ENCODE measurements around the gene KRR1.
"Not testable (repeated sequence)": the region's sequence is repeated elsewhere in the genome, so short reads cannot be mapped to it uniquely, and the experiment has no call there.

Gene KRR1

DNA sequence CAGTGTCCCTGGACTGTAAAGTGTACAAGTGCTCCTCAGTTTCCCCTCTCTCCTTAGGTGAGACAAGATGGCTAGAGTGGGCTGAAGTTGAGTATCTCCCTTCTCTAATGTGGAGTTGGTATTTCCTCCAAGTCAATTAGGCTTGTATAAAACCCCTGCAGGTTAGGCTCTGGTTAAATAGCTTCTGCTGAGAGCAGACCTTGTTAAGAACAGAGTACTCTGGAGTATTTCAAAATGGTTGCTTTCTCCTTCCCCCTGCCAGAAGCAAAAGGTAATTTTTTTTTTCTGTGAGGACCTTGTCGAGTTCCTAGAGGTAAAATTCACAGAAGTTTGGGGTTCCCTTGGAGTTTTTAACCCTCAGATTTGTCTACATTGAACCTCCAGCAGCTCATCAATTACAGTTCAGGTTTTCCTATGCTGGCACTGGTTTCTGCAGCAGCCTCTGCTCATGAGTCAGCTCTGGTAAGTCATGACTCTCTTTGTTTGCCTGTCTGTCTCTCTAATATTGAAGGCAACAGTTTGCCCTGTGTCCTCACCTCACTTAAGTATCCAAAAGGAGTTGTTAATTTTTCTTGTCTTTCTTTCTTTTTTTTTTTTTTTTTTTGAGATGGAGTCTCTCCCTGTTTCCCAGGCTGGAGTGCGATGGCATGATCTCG lies 58.6 kb downstream of the KRR1 start:
- no peak for DNase-seq
- peaks cover 3% of the 10 kb centered on the region for H3K36me3 Mint-ChIP-seq (ENCODE audit: insufficient read depth)
- H3K27ac Mint-ChIP-seq: no peak overlapping the region
- no peak for ATAC-seq (replicated peaks)
- no peak overlapping the region for H3K4me3 Mint-ChIP-seq
- no peaks in the 10 kb centered on the region for H3K27me3 Mint-ChIP-seq
- H3K4me1 Mint-ChIP-seq (ENCODE audit: low read depth in 2 of 2): peaks cover 20 to 23% of the 10 kb centered on the region in 2 donors
- H3K9me3 Mint-ChIP-seq: peaks cover 2 to 3% of the 10 kb centered on the region in 2 donors

DNA sequence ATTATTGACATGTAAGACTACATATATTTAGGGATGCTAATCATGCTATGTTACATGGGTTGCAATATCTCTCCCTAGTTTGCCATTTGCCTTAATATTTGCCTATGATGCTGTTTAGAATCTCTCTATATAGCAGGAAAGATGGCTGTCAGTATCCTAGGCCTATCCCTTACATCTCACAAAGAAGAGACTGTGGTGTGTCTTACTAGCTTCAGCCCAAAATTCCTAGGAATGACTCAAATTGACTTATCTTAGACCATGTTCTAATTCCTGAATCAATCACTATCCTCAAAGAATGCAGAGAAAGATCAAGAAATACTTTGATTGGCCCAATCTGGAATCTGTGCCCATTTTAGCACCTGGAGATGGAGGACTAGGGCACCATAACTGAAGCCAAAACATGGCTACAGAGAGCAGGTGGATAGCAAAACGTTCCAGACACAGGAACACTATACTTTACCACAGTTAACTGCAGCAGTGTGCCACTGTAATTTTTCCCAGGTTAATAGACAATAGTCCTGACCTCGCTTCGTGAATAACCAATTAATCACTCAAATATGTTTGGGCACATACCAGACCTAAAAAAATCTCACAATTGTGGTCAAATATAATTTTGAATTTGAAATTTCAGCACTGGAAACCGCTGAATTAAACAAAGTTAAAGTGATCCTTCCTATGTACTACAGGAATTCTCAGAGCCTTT lies 63.6 kb downstream of the KRR1 start:
- Mint-ChIP-seq H3K4me1 (ENCODE audit: low read depth in 2 of 2) (no peaks in the 10 kb centered on the region), H3K9me3 (no peaks in the 10 kb centered on the region), H3K27ac (no peak overlapping the region), H3K4me3 (no peak overlapping the region), H3K36me3 (ENCODE audit: insufficient read depth) (no peaks in the 10 kb centered on the region), H3K27me3 (peaks cover 0 to 7% of the 10 kb centered on the region in 2 donors)
- DNase-seq (no peak), ATAC-seq (replicated peaks) (no peak)

DNA sequence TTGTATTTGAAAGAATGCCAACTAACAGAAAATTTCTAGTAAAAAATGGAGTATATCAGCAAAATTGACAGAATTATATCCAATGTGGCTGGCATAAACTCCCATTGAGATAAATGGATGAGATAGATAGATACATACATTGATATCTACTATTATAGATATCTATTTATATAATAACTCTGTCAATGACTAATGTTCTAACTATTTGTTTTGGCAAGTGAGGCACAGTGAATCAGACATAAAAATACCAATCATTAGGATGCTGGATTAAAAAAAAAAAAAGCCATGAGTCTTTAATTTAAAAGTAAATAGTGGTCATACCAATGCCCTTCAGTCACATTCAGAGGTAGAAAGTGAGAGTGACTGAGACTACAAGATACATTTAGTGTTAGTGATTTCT lies 64.6 kb downstream of the KRR1 start:
- ATAC-seq (replicated peaks) (no peak), DNase-seq (no peak)
- Mint-ChIP-seq H3K4me1 (ENCODE audit: low read depth in 2 of 2) (no peaks in the 10 kb centered on the region), H3K36me3 (ENCODE audit: insufficient read depth) (no peaks in the 10 kb centered on the region), H3K27me3 (peaks cover 0 to 16% of the 10 kb centered on the region in 2 donors), H3K27ac (no peak overlapping the region), H3K9me3 (no peaks in the 10 kb centered on the region), H3K4me3 (no peak overlapping the region)

DNA sequence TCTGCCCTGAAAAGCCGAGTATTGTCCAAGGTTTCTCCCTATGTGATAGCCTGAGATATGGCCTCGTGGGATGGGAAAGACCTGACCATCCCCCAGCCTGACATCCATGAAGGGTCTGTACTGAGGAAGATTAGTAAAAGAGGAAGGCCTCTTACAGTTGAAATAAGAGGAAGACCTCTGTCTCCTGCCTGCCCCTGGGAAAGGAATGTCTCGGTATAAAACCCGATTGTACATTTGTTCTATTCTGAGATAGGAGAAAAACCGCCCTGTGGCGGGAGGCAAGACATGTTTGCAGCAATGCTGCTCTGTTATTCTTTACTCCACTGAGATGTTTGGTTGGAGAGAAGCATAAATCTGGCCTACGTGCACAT lies 66.3 kb downstream of the KRR1 start:
- not testable (repeated sequence) for H3K4me1 Mint-ChIP-seq (ENCODE audit: low read depth in 2 of 2); ATAC-seq (replicated peaks); DNase-seq; H3K27ac Mint-ChIP-seq; H3K36me3 Mint-ChIP-seq (ENCODE audit: insufficient read depth); H3K9me3 Mint-ChIP-seq; H3K4me3 Mint-ChIP-seq
- H3K27me3 Mint-ChIP-seq: peaks cover 8 to 29% of the 10 kb centered on the region in 2 donors

DNA sequence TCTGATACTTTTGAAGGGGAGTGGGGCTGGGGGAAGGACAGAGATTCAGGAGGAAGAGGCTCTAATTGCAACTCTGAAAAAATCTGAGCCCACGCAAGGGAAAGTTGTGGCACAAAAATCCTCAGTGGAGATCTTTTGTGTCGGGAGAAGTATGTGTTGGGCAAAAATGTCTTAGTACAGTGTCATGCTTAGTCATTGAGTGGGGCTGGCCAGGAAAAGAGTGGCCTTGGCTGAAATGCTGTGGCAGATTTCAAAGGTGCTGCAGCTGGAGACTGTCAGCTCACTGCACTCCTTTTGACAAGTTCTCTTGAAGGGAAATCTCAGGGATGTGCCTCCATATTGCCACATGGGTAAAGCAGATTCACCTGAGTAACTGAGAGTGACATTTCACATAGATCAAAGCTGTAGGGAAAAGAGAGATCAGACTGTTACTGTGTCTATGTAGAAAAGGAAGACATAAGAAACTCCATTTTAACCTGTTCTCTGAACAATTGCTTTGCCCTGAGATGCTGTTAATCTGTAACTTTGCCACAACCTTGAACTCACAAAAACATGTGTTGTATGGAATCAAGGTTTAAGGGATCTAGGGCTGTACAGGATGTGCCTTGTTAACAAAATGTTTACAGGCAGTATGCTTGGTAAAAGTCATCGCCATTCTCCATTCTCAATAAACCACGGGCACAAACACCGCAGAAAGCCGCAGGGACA lies 66.8 kb downstream of the KRR1 start:
- Mint-ChIP-seq H3K9me3 (no peaks in the 10 kb centered on the region), H3K36me3 (ENCODE audit: insufficient read depth) (no peaks in the 10 kb centered on the region), H3K4me3 (no peak overlapping the region), H3K27ac (no peak overlapping the region), H3K4me1 (ENCODE audit: low read depth in 2 of 2) (no peaks in the 10 kb centered on the region), H3K27me3 (peaks cover 8 to 29% of the 10 kb centered on the region in 2 donors)
- DNase-seq (no peak), ATAC-seq (replicated peaks) (no peak)

DNA sequence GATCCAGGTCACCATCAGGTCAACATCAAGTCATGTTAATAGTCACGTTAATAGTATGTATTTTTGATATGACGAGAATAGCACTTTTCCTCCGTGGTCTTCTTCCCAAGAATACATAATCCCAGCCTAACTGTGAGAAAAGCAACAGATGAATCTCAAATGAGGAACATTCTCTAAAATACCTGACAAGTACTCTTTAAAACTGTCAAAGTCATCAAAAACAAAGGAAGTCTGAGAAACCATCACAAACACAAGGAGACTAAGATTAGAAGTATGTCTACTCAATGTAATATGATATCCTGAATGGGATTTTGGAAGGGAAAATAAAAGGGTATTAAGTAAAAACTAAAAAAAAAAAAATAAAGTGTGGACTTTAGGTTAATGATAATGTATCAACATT lies 67.7 kb downstream of the KRR1 start:
- Mint-ChIP-seq H3K9me3 (no peaks in the 10 kb centered on the region), H3K27me3 (peaks cover 8 to 29% of the 10 kb centered on the region in 2 donors), H3K27ac (no peak overlapping the region), H3K4me1 (ENCODE audit: low read depth in 2 of 2) (no peaks in the 10 kb centered on the region), H3K36me3 (ENCODE audit: insufficient read depth) (no peaks in the 10 kb centered on the region), H3K4me3 (no peak overlapping the region)
- DNase-seq (no peak), ATAC-seq (replicated peaks) (no peak)

DNA sequence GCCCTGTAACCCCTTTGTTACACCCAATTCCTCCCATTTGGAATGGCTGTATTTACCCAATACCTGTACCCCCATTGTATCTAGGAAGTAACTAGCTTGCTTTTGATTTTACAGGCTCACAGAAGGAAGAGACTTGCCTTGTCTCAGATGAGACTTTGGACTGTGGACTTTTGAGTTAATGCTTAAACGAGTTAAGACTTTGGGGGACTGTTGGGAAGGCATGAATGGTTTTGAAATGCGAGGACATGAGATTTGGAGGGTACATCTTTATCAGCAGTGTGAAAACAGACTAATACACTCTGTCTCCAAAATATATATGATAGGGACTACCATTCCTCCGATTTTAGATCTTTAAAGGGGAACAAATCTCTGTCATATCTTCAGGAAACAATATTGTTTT lies 69.0 kb downstream of the KRR1 start:
- not testable (repeated sequence) for H3K9me3 Mint-ChIP-seq; H3K4me1 Mint-ChIP-seq (ENCODE audit: low read depth in 2 of 2); H3K27ac Mint-ChIP-seq; H3K4me3 Mint-ChIP-seq; H3K36me3 Mint-ChIP-seq (ENCODE audit: insufficient read depth); ATAC-seq (replicated peaks); DNase-seq
- peaks cover 8 to 29% of the 10 kb centered on the region in 2 donors for H3K27me3 Mint-ChIP-seq

DNA sequence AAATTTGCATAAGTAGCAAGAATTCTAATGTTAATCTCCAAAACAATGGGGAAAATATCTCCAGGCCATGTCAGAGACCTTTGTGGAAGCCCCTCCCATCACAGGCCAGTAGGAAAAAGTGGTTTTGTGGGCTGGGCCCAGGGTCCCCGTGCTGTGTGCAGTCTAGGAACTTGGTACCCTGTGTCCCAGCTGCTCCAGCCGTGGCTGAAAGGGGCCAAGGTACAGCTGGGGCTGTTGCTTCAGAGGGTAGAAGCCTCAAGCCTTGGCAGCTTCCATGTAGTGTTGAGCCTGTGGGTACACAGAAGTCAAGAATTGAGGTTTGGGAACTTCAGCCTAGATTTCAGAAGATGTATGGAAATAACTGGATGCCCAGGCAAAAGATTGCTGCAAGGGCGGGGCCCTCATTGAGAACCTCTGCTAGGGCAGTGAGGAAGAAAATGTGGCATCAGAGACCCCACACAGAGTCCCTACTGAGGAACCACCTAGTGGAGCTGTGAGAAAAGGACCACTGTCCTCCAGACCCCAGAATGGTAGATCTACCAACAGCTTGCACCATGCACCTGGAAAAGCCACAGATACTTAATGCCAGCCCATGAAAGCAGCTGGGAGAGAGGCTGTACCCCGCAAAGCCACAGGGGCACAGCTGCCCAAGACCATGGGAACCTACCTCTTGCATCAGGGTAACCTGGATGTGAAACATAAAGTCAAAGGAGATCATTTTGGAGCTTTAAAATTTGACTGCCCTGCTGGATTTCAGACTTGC lies 69.5 kb downstream of the KRR1 start:
- peaks cover 8 to 29% of the 10 kb centered on the region in 2 donors for H3K27me3 Mint-ChIP-seq
- not testable (repeated sequence) for H3K4me1 Mint-ChIP-seq (ENCODE audit: low read depth in 2 of 2); H3K27ac Mint-ChIP-seq; H3K9me3 Mint-ChIP-seq; ATAC-seq (replicated peaks); DNase-seq; H3K4me3 Mint-ChIP-seq; H3K36me3 Mint-ChIP-seq (ENCODE audit: insufficient read depth)

Data from effector memory CD8-positive, alpha-beta T cell (primary cell).